Measurements from ENCODE around the gene MACF1.

MACF1 gene

DNA sequence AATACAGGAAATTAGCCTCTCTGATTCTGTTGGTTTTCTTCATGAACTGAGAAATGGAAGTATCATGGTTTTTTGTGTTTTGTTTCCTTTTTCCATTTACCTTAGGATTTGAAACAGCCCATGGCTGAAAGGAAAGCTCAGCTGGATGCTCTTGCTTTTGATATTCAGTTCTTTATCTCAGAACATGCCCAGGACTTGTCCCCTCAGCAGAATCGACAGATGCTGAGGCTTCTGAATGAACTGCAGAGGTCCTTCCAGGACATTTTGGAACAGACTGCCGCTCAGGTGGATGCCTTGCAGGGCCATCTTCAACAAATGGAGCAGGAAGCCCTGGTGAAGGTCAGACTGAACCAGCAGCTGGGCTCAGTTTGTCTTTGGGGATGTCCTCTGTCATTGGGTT lies 142.4 kb downstream of the MACF1 start:
- H3K9me3 Mint-ChIP-seq: no peaks in the 10 kb centered on the region
- H3K36me3 Mint-ChIP-seq (ENCODE audit: low read depth): peaks cover 51% of the 10 kb centered on the region
- no peaks in the 10 kb centered on the region for H3K27me3 Mint-ChIP-seq (ENCODE audit: low read depth)
- H3K4me1 Mint-ChIP-seq (ENCODE audit: low read depth): no peaks in the 10 kb centered on the region
- no peak overlapping the region for H3K4me3 Mint-ChIP-seq
- peak overlapping the region; percentile 36 for H3K27ac Mint-ChIP-seq

DNA sequence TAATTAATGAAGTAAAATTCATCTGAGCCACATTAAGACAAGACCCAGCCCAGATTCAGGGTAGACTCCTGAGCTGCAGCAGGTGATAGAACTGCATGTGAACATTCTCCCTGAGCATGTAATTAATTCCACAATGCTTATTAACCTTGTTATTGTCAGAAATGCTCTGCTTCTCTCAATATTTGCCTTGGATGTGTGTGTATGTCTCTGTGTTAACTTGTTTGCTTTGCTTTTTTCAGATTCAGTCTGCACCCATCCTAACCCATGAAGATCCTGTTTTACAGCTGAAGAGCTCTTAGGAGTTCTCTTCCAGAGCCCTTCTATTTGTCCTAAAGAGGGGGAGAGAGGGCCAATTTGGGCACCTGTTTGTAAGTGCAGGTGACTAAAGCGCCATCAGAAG lies 143.8 kb downstream of the MACF1 start:
- no peaks in the 10 kb centered on the region for H3K9me3 Mint-ChIP-seq
- H3K27ac Mint-ChIP-seq: peak overlapping the region; percentile 3
- H3K27me3 Mint-ChIP-seq (ENCODE audit: low read depth): no peaks in the 10 kb centered on the region
- H3K4me1 Mint-ChIP-seq (ENCODE audit: low read depth): no peaks in the 10 kb centered on the region
- H3K36me3 Mint-ChIP-seq (ENCODE audit: low read depth): peaks cover 51% of the 10 kb centered on the region
- H3K4me3 Mint-ChIP-seq: no peak overlapping the region

DNA sequence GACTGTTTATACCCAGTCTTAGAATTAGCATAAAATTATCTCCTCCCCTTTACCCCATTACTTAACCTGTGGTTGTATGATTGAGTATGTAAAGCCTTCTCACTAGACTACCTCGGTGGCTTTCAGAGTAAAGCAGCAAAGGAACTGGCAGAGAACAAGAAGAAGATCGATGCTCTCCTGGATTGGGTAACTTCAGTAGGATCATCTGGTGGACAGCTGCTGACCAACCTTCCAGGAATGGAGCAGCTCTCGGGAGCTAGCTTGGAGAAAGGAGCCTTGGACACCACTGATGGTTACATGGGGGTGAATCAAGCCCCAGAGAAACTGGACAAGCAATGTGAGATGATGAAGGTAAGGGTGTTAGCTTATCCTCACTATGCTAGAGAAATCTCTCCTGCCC lies 148.4 kb downstream of the MACF1 start:
- Mint-ChIP-seq H3K4me1 (ENCODE audit: low read depth) (no peaks in the 10 kb centered on the region), H3K4me3 (no peak overlapping the region), H3K36me3 (ENCODE audit: low read depth) (peaks cover 60% of the 10 kb centered on the region), H3K27me3 (ENCODE audit: low read depth) (no peaks in the 10 kb centered on the region), H3K27ac (peak overlapping the region; percentile 18), H3K9me3 (no peaks in the 10 kb centered on the region)

DNA sequence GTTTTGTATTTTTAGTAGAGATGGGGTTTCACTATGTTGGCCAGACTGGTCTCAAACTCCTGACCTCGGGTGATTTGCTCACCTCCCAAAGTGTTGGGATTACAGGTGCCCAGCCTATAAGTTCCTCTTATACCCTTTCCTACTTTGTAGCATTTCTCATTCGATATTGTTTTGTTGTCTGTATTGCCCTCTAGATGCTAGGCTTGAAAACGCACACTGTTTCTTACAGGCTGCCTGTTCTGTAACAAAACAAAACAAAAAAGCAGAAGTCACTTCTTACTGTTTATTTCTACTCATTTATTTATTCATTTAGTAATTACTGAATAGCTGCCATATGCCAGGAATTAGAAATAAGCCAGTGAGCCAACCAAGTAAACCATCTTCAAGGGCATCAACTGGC lies 150.1 kb downstream of the MACF1 start:
- no peaks in the 10 kb centered on the region for H3K9me3 Mint-ChIP-seq
- H3K27me3 Mint-ChIP-seq (ENCODE audit: low read depth): no peaks in the 10 kb centered on the region
- H3K36me3 Mint-ChIP-seq (ENCODE audit: low read depth): peaks cover 59% of the 10 kb centered on the region
- H3K27ac Mint-ChIP-seq: no peak overlapping the region
- no peak overlapping the region for H3K4me3 Mint-ChIP-seq
- no peaks in the 10 kb centered on the region for H3K4me1 Mint-ChIP-seq (ENCODE audit: low read depth)

DNA sequence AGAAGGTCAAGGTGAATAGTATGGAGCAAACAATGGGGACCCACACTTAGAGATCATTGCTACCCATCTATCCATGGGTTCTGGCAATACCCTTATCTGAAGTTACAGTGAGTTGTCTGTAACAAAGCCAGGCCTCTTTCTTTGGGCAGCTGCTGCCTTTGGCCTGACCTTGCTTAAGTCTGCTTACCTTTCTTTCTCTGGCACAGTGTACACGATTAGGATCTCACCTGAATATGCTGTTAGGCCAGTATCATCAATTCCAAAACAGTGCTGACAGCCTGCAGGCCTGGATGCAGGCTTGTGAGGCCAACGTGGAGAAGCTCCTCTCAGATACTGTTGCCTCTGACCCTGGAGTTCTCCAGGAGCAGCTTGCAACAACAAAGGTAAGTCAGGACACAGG lies 154.0 kb downstream of the MACF1 start:
- H3K4me3 Mint-ChIP-seq: no peak overlapping the region
- H3K27ac Mint-ChIP-seq: no peak overlapping the region
- no peaks in the 10 kb centered on the region for H3K27me3 Mint-ChIP-seq (ENCODE audit: low read depth)
- H3K9me3 Mint-ChIP-seq: no peaks in the 10 kb centered on the region
- no peaks in the 10 kb centered on the region for H3K4me1 Mint-ChIP-seq (ENCODE audit: low read depth)
- peaks cover 57% of the 10 kb centered on the region for H3K36me3 Mint-ChIP-seq (ENCODE audit: low read depth)

DNA sequence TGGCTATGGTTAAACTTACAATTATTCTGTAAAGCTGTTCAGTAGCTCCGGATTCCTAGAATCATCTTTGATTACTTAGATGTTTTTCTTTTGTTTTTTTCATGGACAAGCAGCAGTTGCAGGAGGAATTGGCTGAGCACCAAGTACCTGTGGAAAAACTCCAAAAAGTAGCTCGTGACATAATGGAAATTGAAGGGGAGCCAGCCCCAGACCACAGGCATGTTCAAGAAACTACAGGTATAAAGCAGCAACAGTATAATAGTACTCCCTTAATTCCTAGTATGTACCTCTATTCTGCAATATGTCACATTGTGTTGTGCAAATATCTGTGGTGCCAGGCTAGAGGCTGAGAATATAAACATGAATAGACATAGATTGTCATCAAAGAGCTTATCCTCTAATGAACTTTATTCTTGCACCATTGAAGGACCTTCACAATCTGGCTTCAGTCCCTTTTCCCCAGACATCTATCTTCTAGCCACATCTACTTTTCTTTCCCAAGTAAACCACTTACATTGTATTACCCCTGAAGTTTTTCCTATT lies 154.6 kb downstream of the MACF1 start:
- no peaks in the 10 kb centered on the region for H3K4me1 Mint-ChIP-seq (ENCODE audit: low read depth)
- no peaks in the 10 kb centered on the region for H3K9me3 Mint-ChIP-seq
- H3K27ac Mint-ChIP-seq: no peak overlapping the region
- H3K36me3 Mint-ChIP-seq (ENCODE audit: low read depth): peaks cover 54% of the 10 kb centered on the region
- no peak overlapping the region for H3K4me3 Mint-ChIP-seq
- no peaks in the 10 kb centered on the region for H3K27me3 Mint-ChIP-seq (ENCODE audit: low read depth)

DNA sequence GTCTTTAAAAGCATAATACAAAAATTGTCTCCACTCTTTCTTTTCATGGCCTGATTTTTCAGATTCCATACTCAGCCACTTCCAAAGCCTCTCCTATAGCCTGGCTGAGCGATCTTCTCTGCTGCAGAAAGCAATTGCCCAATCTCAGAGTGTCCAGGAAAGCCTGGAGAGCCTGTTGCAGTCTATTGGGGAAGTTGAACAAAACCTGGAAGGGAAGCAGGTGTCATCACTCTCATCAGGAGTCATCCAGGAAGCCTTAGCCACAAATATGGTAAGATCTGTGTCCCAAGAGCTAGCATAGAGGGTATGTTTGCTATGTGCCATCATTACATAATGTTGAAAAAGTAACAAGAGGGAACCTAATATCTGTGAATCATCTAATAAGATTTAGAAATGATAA lies 156.2 kb downstream of the MACF1 start:
- Mint-ChIP-seq H3K4me1 (ENCODE audit: low read depth) (no peaks in the 10 kb centered on the region), H3K9me3 (no peaks in the 10 kb centered on the region), H3K27ac (peak overlapping the region; percentile 2), H3K36me3 (ENCODE audit: low read depth) (peaks cover 50% of the 10 kb centered on the region), H3K27me3 (ENCODE audit: low read depth) (no peaks in the 10 kb centered on the region), H3K4me3 (no peak overlapping the region)

DNA sequence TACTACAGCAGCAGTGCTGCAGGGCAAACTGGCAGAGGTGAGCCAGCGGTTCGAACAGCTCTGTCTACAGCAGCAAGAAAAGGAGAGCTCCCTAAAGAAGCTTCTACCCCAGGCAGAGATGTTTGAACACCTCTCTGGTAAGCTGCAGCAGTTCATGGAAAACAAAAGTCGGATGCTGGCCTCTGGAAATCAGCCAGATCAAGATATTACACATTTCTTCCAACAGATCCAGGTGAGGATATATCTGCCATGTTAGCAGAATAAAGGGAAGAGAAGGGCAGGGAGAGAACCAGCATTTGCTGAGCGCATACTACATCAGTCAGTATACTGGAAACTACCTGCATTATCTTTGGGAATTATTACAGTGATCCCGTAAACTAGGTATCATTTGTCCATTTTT lies 157.0 kb downstream of the MACF1 start:
- Mint-ChIP-seq H3K27me3 (ENCODE audit: low read depth) (no peaks in the 10 kb centered on the region), H3K36me3 (ENCODE audit: low read depth) (peaks cover 53% of the 10 kb centered on the region), H3K4me1 (ENCODE audit: low read depth) (no peaks in the 10 kb centered on the region), H3K9me3 (no peaks in the 10 kb centered on the region), H3K27ac (no peak overlapping the region), H3K4me3 (no peak overlapping the region)

DNA sequence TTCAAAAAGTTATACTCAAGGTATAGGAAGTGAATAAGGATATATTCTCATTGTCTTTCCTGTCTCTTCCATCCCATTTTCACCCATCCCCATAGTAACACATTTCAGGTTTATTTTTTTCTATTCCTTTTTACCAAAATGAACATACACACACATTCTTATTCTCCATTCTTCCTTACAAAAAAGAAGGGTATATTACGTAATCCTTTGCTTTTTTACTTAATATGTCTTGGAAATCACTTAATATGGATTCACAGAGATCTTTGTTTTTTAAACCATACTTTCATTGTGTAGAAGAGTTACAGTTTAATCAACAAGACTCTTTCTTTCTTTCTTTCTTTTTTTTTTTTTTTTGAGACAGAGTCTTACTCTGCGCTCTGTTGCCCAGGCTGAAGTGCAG lies 158.8 kb downstream of the MACF1 start:
- no peak overlapping the region for H3K4me3 Mint-ChIP-seq
- H3K27ac Mint-ChIP-seq: no peak overlapping the region
- H3K36me3 Mint-ChIP-seq (ENCODE audit: low read depth): peaks cover 39% of the 10 kb centered on the region
- H3K27me3 Mint-ChIP-seq (ENCODE audit: low read depth): no peaks in the 10 kb centered on the region
- no peaks in the 10 kb centered on the region for H3K4me1 Mint-ChIP-seq (ENCODE audit: low read depth)
- H3K9me3 Mint-ChIP-seq: no peaks in the 10 kb centered on the region

DNA sequence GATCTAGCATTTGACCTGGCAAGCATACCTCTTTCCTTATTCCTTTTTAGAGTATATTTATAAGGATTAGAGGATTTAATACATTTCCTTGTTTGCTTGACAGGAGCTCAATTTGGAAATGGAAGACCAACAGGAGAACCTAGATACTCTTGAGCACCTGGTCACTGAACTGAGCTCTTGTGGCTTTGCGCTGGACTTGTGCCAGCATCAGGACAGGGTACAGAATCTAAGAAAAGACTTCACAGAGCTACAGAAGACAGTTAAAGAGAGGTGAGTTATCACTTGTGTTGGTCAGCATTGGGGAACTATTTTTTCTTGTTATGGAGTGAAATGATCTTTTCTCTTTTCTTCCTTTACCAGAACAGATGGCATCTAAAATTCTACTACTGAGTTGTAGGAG lies 163.6 kb downstream of the MACF1 start:
- H3K27me3 Mint-ChIP-seq (ENCODE audit: low read depth): no peaks in the 10 kb centered on the region
- H3K27ac Mint-ChIP-seq: no peak overlapping the region
- H3K36me3 Mint-ChIP-seq (ENCODE audit: low read depth): peaks cover 40% of the 10 kb centered on the region
- no peaks in the 10 kb centered on the region for H3K4me1 Mint-ChIP-seq (ENCODE audit: low read depth)
- H3K4me3 Mint-ChIP-seq: no peak overlapping the region
- no peaks in the 10 kb centered on the region for H3K9me3 Mint-ChIP-seq

DNA sequence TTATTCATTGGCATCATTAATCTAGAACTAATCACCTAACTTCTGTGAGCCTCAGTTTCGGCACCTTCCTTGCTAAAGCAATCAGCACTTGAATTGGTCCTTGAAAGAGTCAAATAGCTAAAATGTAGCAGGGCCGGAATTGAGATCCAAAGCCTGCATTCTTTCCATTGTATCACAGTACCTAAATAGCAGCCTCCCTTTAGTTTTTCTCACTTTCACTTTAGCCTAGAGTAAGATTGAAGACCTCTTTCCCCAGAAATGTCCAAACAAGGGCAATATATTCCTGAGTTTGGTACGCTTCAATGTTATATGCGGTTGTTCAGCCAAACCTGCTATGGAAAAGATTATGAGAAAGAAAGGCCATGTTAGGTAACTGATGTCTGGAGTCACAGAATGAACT lies 165.1 kb downstream of the MACF1 start:
- no peak overlapping the region for H3K27ac Mint-ChIP-seq
- H3K4me3 Mint-ChIP-seq: no peak overlapping the region
- H3K27me3 Mint-ChIP-seq (ENCODE audit: low read depth): no peaks in the 10 kb centered on the region
- H3K9me3 Mint-ChIP-seq: no peaks in the 10 kb centered on the region
- H3K4me1 Mint-ChIP-seq (ENCODE audit: low read depth): no peaks in the 10 kb centered on the region
- peaks cover 39% of the 10 kb centered on the region for H3K36me3 Mint-ChIP-seq (ENCODE audit: low read depth)

DNA sequence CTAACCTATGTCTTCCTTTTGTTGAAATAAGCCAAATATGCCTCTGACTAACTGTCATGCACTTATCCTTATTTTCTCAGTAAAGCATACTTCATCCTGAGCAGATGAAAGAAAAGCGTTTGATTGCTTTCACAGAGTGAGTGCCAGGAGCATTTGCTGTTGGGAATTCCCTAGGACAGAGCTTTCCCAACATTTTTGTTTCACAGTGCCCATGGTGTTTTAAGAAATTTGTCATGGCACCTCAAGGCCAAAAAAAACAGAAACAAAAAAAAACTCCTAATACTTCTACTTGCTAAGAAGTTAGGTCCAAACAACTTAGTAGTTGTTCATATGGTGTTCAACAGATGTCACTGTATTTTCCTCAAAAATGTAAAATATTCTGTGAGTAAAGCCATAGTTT lies 166.1 kb downstream of the MACF1 start:
- no peaks in the 10 kb centered on the region for H3K27me3 Mint-ChIP-seq (ENCODE audit: low read depth)
- no peak overlapping the region for H3K27ac Mint-ChIP-seq

DNA sequence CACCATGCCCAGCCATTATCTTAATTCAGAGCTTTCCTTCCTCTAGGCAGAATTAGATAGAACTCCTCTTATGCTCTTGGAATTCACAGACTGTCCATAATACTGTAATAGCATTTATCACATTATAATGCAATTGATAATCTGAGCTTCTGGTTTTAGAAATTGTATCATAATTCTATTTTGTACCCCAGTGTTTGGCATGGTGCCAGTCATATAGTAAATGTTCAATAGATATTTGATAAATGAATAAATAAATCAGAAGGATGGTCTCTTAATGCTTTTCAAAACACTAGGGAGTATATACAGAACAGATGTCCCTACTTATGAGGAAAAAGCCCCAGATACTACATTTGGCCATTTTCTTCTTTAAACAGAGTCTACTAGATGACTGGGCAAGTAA lies 167.6 kb downstream of the MACF1 start:
- Mint-ChIP-seq H3K27ac (no peak overlapping the region), H3K27me3 (ENCODE audit: low read depth) (no peaks in the 10 kb centered on the region), H3K36me3 (ENCODE audit: low read depth) (peaks cover 40% of the 10 kb centered on the region)

More for the DNA sequence above, 166.1 kb downstream of the MACF1 start:
- no peaks in the 10 kb centered on the region for H3K9me3 Mint-ChIP-seq
- H3K4me1 Mint-ChIP-seq (ENCODE audit: low read depth): no peaks in the 10 kb centered on the region
- H3K36me3 Mint-ChIP-seq (ENCODE audit: low read depth): peaks cover 41% of the 10 kb centered on the region
- H3K4me3 Mint-ChIP-seq: no peak overlapping the region

DNA sequence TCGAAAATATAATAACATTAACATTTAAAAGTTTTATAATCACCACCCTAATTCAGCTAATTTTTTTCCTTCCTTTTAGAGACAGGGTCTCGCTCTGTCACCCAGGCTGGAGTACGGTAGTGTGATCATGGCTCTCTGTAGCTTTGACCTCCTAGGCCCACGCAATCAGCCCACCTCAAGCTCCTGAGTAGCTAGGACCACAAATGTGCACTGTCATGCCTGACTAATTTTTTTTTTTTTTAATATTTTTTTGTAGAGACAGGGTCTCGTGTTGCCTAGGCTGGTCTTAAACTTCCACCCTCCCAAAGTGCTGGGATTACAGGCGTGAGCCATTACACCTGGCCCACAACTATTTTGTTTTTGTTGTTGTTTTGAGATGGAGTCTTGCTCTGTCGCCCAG lies 172.2 kb downstream of the MACF1 start:
- H3K4me3 Mint-ChIP-seq: no peak overlapping the region
- H3K27me3 Mint-ChIP-seq (ENCODE audit: low read depth): no peaks in the 10 kb centered on the region
- H3K27ac Mint-ChIP-seq: no peak overlapping the region
- H3K4me1 Mint-ChIP-seq (ENCODE audit: low read depth): no peaks in the 10 kb centered on the region
- peaks cover 40% of the 10 kb centered on the region for H3K36me3 Mint-ChIP-seq (ENCODE audit: low read depth)
- H3K9me3 Mint-ChIP-seq: no peaks in the 10 kb centered on the region

More for the DNA sequence above, 167.6 kb downstream of the MACF1 start:
- Mint-ChIP-seq H3K9me3 (no peaks in the 10 kb centered on the region), H3K4me1 (ENCODE audit: low read depth) (no peaks in the 10 kb centered on the region), H3K4me3 (no peak overlapping the region)

DNA sequence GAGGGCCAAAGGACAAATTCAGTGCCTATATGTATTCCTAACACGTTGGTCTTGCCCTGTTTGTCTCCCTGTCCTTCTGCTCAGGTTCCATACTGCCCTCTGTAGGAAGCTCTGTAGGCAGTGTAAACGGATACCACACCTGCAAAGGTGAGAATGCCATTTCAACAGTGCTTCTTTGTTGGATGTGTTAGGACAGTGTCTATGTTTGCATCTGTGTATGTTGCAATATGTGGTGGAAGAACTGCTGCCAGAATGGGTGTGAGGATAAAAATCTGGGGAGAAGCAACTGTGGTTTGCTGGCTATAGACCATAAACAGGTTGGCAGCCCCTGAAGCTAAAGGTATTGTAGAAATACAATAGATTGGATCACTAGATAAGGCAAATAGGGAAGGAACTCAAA lies 173.9 kb downstream of the MACF1 start:
- Mint-ChIP-seq H3K9me3 (no peaks in the 10 kb centered on the region), H3K4me1 (ENCODE audit: low read depth) (no peaks in the 10 kb centered on the region), H3K27ac (no peak overlapping the region), H3K36me3 (ENCODE audit: low read depth) (peaks cover 35% of the 10 kb centered on the region), H3K27me3 (ENCODE audit: low read depth) (no peaks in the 10 kb centered on the region), H3K4me3 (no peak overlapping the region)

DNA sequence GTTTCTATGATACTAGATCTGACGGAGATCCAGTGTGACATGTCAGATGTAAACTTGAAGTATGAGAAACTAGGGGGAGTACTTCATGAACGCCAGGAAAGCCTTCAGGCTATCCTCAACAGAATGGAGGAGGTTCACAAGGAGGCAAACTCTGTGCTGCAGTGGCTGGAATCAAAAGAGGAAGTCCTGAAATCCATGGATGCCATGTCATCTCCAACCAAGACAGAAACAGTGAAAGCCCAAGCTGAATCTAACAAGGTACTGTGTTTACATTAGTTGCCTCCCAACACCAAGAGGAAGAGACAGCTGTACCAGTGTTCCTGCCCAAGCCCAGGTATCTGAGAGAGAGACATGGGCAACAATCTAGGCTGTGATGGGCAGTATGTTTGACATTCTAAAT lies 174.7 kb downstream of the MACF1 start:
- Mint-ChIP-seq H3K27me3 (ENCODE audit: low read depth) (no peaks in the 10 kb centered on the region), H3K36me3 (ENCODE audit: low read depth) (peaks cover 39% of the 10 kb centered on the region), H3K4me3 (no peak overlapping the region), H3K27ac (no peak overlapping the region), H3K4me1 (ENCODE audit: low read depth) (peaks cover 2% of the 10 kb centered on the region), H3K9me3 (no peaks in the 10 kb centered on the region)
